Measurements from ENCODE around the gene KLHL7.
"Not testable (repeated sequence)": the region's sequence is repeated elsewhere in the genome, so short reads cannot be mapped to it uniquely, and the experiment has no call there.

GRCh38 chr7:23131799-23132198, 26.2 kb downstream of the KLHL7 start:
- not testable (repeated sequence) for TF ChIP-seq REST (IDR thresholded peaks at IDR 0.05; ENCODE audit: low read depth); CTCF (IDR thresholded peaks at IDR 0.05 in 2 of 3, conservative IDR thresholded peaks at IDR 0.05 in 1 of 3; ENCODE audit: borderline replicate concordance in 1 of 3, insufficient read depth in 1 of 3, low read depth in 2 of 3, low read length in 2 of 3); ZFX (IDR thresholded peaks at IDR 0.05); POLR2A (IDR thresholded peaks at IDR 0.05; ENCODE audit: borderline replicate concordance, extremely low read depth, insufficient read depth, insufficient read length); SP1 (IDR thresholded peaks at IDR 0.05; ENCODE audit: low read depth); RAD21 (IDR thresholded peaks at IDR 0.05; ENCODE audit: low read depth); TCF7L2 (IDR thresholded peaks at IDR 0.05; ENCODE audit: borderline replicate concordance, extremely low read depth, insufficient read depth, insufficient read length); CEBPB (IDR thresholded peaks at IDR 0.05; ENCODE audit: low read depth); JUND (IDR thresholded peaks at IDR 0.05); SIN3A (IDR thresholded peaks at IDR 0.05; ENCODE audit: low read depth); EZH2phosphoT487 (IDR thresholded peaks at IDR 0.05; ENCODE audit: borderline replicate concordance); YY1 (IDR thresholded peaks at IDR 0.05; ENCODE audit: extremely low read depth, insufficient replicate concordance, low read depth, low read length)

All from HCT116 (cell line).